HG03066 (cell line): ENCODE results near the gene PARVB.

ENCODE experiments used
- ATAC-seq: cut with Tn5 transposase; IDR thresholded peaks from one replicate; pipeline ENCODE4 v1.9.1; 2021; ENCODE audit warnings: low read depth; ENCODE audit not compliant: unreplicated experiment

Gene PARVB

GRCh38 chr22:44207981-44208317 is 183.8 kb downstream of the PARVB start:
- no peak for ATAC-seq

- no peak for ATAC-seq
These were observed 185.2 kb downstream of the PARVB start for GRCh38 chr22:44209343-44209742.

GRCh38 chr22:44210722-44211121 is 186.6 kb downstream of the PARVB start:
- no peak for ATAC-seq

- ATAC-seq, result no peak
These were observed 187.3 kb downstream of the PARVB start for GRCh38 chr22:44211256-44211945.

GRCh38 chr22:44211946-44212930 is 188.1 kb downstream of the PARVB start:
- ATAC-seq, result no peak

GRCh38 chr22:44212936-44213335 is 188.8 kb downstream of the PARVB start:
- ATAC-seq, result no peak

GRCh38 chr22:44213489-44214043 is 189.5 kb downstream of the PARVB start:
- ATAC-seq, result no peak

- ATAC-seq, result no peak
These were observed 190.1 kb downstream of the PARVB start for GRCh38 chr22:44214187-44214586.

GRCh38 chr22:44214764-44215163 is 190.7 kb downstream of the PARVB start:
- ATAC-seq, result no peak

GRCh38 chr22:44215287-44215686 is 191.2 kb downstream of the PARVB start:
- no peak for ATAC-seq

GRCh38 chr22:44217346-44217745 is 193.2 kb downstream of the PARVB start:
- ATAC-seq, result no peak

- ATAC-seq, result no peak
These were observed 194.0 kb downstream of the PARVB start for GRCh38 chr22:44218071-44218470.

- ATAC-seq, result no peak
These were observed 195.2 kb downstream of the PARVB start for GRCh38 chr22:44219101-44219870.

GRCh38 chr22:44220727-44221680 is 196.9 kb downstream of the PARVB start:
- no peak for ATAC-seq

GRCh38 chr22:44221710-44222475 is 197.8 kb downstream of the PARVB start:
- ATAC-seq, result no peak
